Brain microvascular endothelial cell (primary cell): ENCODE results near the gene ODAD4.

Source experiments
- DNase-seq: peaks from one replicate; pipeline ENCODE4 v3.0.0-alpha.2; 2020
- H3K27ac ChIP-seq: fragments of 250-450 bp; sonication (Bioruptor Pico); 2 replicates; pipeline ENCODE4 v1.5.1; 2020; ENCODE audit warnings: mild to moderate bottlenecking, moderate library complexity
- H3K27me3 ChIP-seq: fragments of 250-450 bp; sonication (Bioruptor Pico); replicated peaks from 2 replicates; pipeline ENCODE4 v1.5.1; 2020; ENCODE audit warnings: mild to moderate bottlenecking
- H3K36me3 ChIP-seq: fragments of 250-450 bp; sonication (Bioruptor Pico); replicated peaks from 2 replicates; pipeline ENCODE4 v1.5.1; 2020; ENCODE audit warnings: mild to moderate bottlenecking
- H3K4me3 ChIP-seq: 2 replicates; pipeline ENCODE4 v1.5.1; 2011; ENCODE audit warnings: low read depth, mild to moderate bottlenecking, control low read depth, low read length, moderate library complexity
- CTCF ChIP-seq: IDR thresholded peaks from 2 replicates; pipeline ENCODE4 v1.5.1; 2011; ENCODE audit warnings: low read depth, mild to moderate bottlenecking, moderate library complexity, low read length, control low read depth, inconsistent platforms; ENCODE audit errors: missing control alignments
- in situ Hi-C: cut with HindIII; loops from 2 replicates; pipeline ENCODE4 v1.10.0; 2017; ENCODE audit warnings: low sequenced_read_pairs, low pct_ligation_motif_present

The ODAD4 gene

DNA sequence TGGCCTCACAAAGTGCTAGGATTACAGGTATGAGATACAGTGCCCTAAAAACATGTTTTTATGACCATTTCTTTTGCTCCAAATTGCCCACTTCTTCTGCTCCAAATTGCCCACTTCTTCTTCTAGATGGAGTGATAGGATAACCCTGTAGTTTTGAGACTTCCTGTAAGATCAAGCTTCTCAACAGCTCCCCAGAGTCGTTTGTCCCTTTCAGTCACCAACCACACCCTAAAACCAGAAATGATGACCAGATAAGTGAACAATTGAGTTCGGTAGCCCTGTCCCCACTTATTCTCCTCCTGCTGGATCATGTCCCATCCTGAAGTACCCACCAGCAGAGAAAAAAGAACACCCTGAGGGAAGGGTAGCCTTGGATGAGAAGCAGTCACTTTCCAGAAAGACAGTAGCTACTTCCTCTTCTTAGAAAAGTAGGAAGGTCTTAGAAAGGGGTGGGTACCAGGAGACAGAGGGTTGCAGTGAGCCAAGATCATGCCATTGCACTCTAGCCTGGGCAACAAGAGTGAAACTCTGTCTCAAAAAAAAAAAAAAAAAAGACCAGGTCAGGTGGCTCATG, 2.5 kb downstream of the ODAD4 start:
- Histone ChIP-seq H3K4me3 (no peak overlapping the region), H3K27ac (no peak overlapping the region), H3K36me3 (no peaks in the 10 kb centered on the region), H3K27me3 (no peaks in the 10 kb centered on the region)
- no peak for DNase-seq
- in situ Hi-C loops: no loop called here
- TF ChIP-seq CTCF: no peak

GRCh38 chr17:41935641-41936040, 5.2 kb downstream of the ODAD4 start:
- Histone ChIP-seq H3K4me3 (no peak overlapping the region), H3K27me3 (no peaks in the 10 kb centered on the region), H3K27ac (no peak overlapping the region), H3K36me3 (no peaks in the 10 kb centered on the region)
- DNase-seq: no peak
- TF ChIP-seq CTCF: no peak
- in situ Hi-C loops: no loop called here

GRCh38 chr17:41937970-41938954, 7.8 kb downstream of the ODAD4 start:
- TF ChIP-seq CTCF: no peak
- Histone ChIP-seq H3K4me3 (no peak overlapping the region), H3K27ac (no peak overlapping the region), H3K36me3 (no peaks in the 10 kb centered on the region), H3K27me3 (no peaks in the 10 kb centered on the region)
- no peak for DNase-seq
- in situ Hi-C loops: no loop called here

GRCh38 chr17:41939044-41939692, 8.8 kb downstream of the ODAD4 start:
- Histone ChIP-seq H3K27ac (no peak overlapping the region), H3K36me3 (no peaks in the 10 kb centered on the region), H3K4me3 (no peak overlapping the region), H3K27me3 (no peaks in the 10 kb centered on the region)
- no peak for DNase-seq
- in situ Hi-C loops: no loop called here
- TF ChIP-seq CTCF: no peak

DNA sequence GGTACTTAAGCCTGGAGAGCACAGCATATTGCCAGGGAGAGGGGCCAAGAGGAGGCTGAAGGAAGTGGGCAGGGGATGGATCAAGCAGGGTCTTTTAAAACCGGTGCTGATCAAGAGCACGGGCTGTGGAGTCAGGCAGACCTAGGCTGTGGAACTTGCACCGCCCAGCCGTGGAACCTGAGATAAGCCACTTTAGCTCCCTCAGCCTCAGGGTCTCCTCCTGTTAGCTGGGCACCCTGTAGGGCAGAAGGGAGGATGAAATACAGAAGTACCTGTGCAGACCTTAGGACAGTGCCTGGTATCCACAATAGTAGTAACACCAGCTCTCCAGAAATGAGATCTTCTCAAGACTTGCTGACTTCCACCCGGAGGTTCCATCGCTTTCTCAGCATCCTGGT, 9.3 kb downstream of the ODAD4 start:
- Histone ChIP-seq H3K4me3 (no peak overlapping the region), H3K36me3 (no peaks in the 10 kb centered on the region), H3K27ac (no peak overlapping the region), H3K27me3 (no peaks in the 10 kb centered on the region)
- in situ Hi-C loops: no loop called here
- TF ChIP-seq CTCF: no peak
- DNase-seq: no peak
